ENCODE measurements around the gene ERBB3.

GRCh38 chr12:56127888-56128669 lies 48.1 kb downstream of the ERBB3 start, which contains the start of gene ESYT1:
- peak in 3 of 4 donors; percentile 59 to 96 (median 95) for TF ChIP-seq POLR2A (IDR thresholded peaks at IDR 0.05)
- TF ChIP-seq, protein P1, sequence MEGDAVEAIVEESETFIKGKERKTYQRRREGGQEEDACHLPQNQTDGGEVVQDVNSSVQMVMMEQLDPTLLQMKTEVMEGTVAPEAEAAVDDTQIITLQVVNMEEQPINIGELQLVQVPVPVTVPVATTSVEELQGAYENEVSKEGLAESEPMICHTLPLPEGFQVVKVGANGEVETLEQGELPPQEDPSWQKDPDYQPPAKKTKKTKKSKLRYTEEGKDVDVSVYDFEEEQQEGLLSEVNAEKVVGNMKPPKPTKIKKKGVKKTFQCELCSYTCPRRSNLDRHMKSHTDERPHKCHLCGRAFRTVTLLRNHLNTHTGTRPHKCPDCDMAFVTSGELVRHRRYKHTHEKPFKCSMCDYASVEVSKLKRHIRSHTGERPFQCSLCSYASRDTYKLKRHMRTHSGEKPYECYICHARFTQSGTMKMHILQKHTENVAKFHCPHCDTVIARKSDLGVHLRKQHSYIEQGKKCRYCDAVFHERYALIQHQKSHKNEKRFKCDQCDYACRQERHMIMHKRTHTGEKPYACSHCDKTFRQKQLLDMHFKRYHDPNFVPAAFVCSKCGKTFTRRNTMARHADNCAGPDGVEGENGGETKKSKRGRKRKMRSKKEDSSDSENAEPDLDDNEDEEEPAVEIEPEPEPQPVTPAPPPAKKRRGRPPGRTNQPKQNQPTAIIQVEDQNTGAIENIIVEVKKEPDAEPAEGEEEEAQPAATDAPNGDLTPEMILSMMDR (IDR thresholded peaks at IDR 0.05), result peak in 3 of 6 experiments; percentile 13 to 17 (median 17)
- TF ChIP-seq POLR2AphosphoS5 (IDR thresholded peaks at IDR 0.05), result peak; percentile 73 to 98

Data from upper lobe of left lung (tissue), 4 donors.